ENCODE data around the gene PRAMEF25.
"Not testable (repeated sequence)": the region's sequence is repeated elsewhere in the genome, so short reads cannot be mapped to it uniquely, and the experiment has no call there.

PRAMEF25 gene

GRCh38 chr1:13070474-13070873, at the start of gene PRAMEF25:
PRAMEF25 (plus strand) TSS chr1:13070774; CDS start chr1:13073694, 2,920 bp downstream.
- not testable (repeated sequence) for DNase-seq

- not testable (repeated sequence) for DNase-seq
These were observed 14.1 kb upstream of the PRAMEF25 start, which contains the start of gene PRAMEF27 for GRCh38 chr1:13056475-13056874. PRAMEF27 (minus strand) TSS chr1:13056575; CDS start chr1:13053659, 2,916 bp downstream.

DNA sequence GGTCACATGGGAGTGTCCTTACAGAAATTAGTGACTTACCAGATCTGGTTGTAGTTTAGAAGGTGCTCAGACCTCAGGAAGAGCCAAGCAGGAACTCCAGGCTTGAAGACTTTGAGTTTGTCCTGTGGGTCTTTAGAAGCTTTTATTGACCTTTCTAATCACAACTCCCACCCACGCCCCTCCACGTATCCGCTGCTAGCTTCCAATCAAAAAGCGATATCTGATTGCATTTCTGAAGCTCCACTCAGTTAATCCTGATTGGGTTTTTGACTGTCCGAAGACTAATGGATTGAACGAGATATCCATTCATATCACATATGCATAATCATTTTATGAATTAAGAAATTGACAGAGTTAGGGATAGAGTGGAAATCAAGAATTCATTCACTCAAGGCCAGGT, 46.2 kb downstream of the PRAMEF25 start, which contains the start of gene HNRNPCL2:
Gene HNRNPCL2 (minus strand): TSS at position 101 of the 400 bp plus-strand sequence. CDS start 454 bp downstream, outside the sequence.
- DNase-seq = not testable (repeated sequence)
